ENCODE results near the gene LY86. TPM values are rescaled to one million over a fixed set of nuclear protein-coding genes. Genes with fewer than 3 reads are reported as not detected.

Gene LY86
- total and polyA plus RNA-seq, 10 of the 15 experiments (the other 5 are each of a cell fraction or from before 2014, with no cell fraction given), result 68.2 to 457 (median 128) TPM

- Histone ChIP-seq H2AFZ (ENCODE audit: control insufficient read depth, low read depth, low read length) (no peak overlapping the region), H3K9me3 (replicated peaks; ENCODE audit: control insufficient read depth, insufficient read depth, low read length) (no peaks in the 10 kb centered on the region; the same call in 2 of the 3 replicates), H4K20me1 (ENCODE audit: control insufficient read depth, insufficient read depth) (no peaks in the 10 kb centered on the region), H3K4me3 (peak overlapping the region; percentile 83), H3K27me3 (replicated peaks in 1 of 2; ENCODE audit: control insufficient read depth in 2 of 2, insufficient read depth in 2 of 2, low read length in 1 of 2) (no peaks in the 10 kb centered on the region), H3K27ac (ENCODE audit: control insufficient read depth, insufficient read depth) (peak overlapping the region; percentile 100), H3K4me2 (ENCODE audit: control insufficient read depth, insufficient read depth) (peak overlapping the region; percentile 69), H3K9ac (ENCODE audit: control insufficient read depth, insufficient read depth, low read length) (peak overlapping the region; percentile 99), H3K79me2 (ENCODE audit: control insufficient read depth, insufficient read depth, low read length) (peaks cover 89% of the 10 kb centered on the region), H3K36me3 (ENCODE audit: control insufficient read depth in 2 of 2, insufficient read depth in 2 of 2, low read length in 1 of 2) (peaks cover 0 to 4% of the 10 kb centered on the region in 2 experiments; a peak in 1 of 4 replicates), H3K4me1 (ENCODE audit: control insufficient read depth, insufficient read depth, low read length) (peaks cover 34% of the 10 kb centered on the region)
- CTCF ChIA-PET, result interaction anchor here (0.7 to 5.8 kb wide), 8 partner anchors 11 to 928 kb away, joined by 3 to 92 read pairs (median 5); no protein-coding TSS in a partner anchor
- ATAC-seq (no peak; the same call in 2 of the 3 replicates), DNase-seq (ENCODE audit: low read depth, low spot score) (no peak), FAIRE-seq (no peak)
- POLR2A ChIA-PET, result interaction anchor here (0.5 to 3.7 kb wide), 10 partner anchors 23 to 255 kb away, joined by 3 to 25 read pairs (median 8); no protein-coding TSS in a partner anchor
- TSS peak; percentile 48 for BruUV-seq (replicated peaks)
- SMC1A ChIA-PET (ENCODE audit: uncharacterized antibody, unreplicated experiment), result interaction anchor here (0.8 to 7.0 kb wide), 19 partner anchors 11 to 579 kb away, joined by 3 to 65 read pairs (median 7); no protein-coding TSS in a partner anchor
- RAD21 ChIA-PET (ENCODE audit: unreplicated experiment), result interaction anchor here (0.6 to 6.1 kb wide), 14 partner anchors 19 to 255 kb away, joined by 3 to 52 read pairs (median 16); no protein-coding TSS in a partner anchor
- in situ Hi-C loops (cut with MboI), result no loop called here
- intact Hi-C loops (cut with micrococcal nuclease; ENCODE audit: unreplicated experiment), result loop anchor here (1.0 to 10.0 kb wide), 12 partner anchors 41 to 727 kb away; partner anchors contain the start of gene SSR1
- 0% methylated on average over 1 of the region's 1 CpG for WGBS (ENCODE audit: insufficient coverage, insufficient replicate concordance, low lambda C conversion rate, missing lambda C conversion rate)
- peak; percentile 41; the same call in 1 of the 2 replicates for TF ChIP-seq BACH1 (IDR thresholded peaks at IDR 0.05; ENCODE audit: borderline replicate concordance)
- TF ChIP-seq HDGF (IDR thresholded peaks at IDR 0.05), result 0 out of 2 replicates have a peak, but pooled peaks have one; percentile 39
- TF ChIP-seq BMI1 (IDR thresholded peaks at IDR 0.05; ENCODE audit: borderline replicate concordance), result peak; percentile 50; the same call in 1 of the 2 replicates
- no peak for TF ChIP-seq CUX1 (IDR thresholded peaks at IDR 0.05; ENCODE audit: insufficient replicate concordance, low read depth, low read length)
- TF ChIP-seq ZBTB4 (CRISPR knock-in tag; IDR thresholded peaks at IDR 0.05), result 0 out of 2 replicates have a peak, but pooled peaks have one; percentile 27
- 0 out of 2 replicates have a peak, but pooled peaks have one; percentile 3 for TF ChIP-seq ZNF592 (IDR thresholded peaks at IDR 0.05)
Measured at GRCh38 chr6:6587696-6588063, 840 bp upstream of the LY86 start.

All from GM12878 (cell line).